GM12878 (cell line): ENCODE data around the gene SEMA3A. TPM values are rescaled to one million over a fixed set of nuclear protein-coding genes. Genes with fewer than 3 reads are reported as not detected.

Source experiments
- ATAC-seq: fragments of 200-7000 bp; cut with Tn5 transposase; 3 replicates; pipeline ENCODE4 v1.9.1; 2020; ENCODE audit warnings: mild to moderate bottlenecking, moderate library complexity
- BruUV-seq: library from RNA; stranded (reverse); fragments of 400-500 nt; replicated peaks from 2 replicates; lab custom pipeline; 2021; lab: Mats Ljungman, UMichigan
- CTCF ChIA-PET: fragments of 300-600 bp; sonication (Branson Sonifier 250); formaldehyde crosslinking; extraction: SDS; loops from one replicate; lab custom pipeline; 2021; ENCODE audit warnings: inconsistent platforms; lab: Yijun Ruan, JAX
- POLR2A ChIA-PET: fragments of 350-600 bp; formaldehyde crosslinking; extraction: SDS; loops from one replicate; lab custom pipeline; 2021; ENCODE audit warnings: inconsistent platforms; lab: Charles Lee
- RAD21 ChIA-PET: fragments of 300-600 bp; sonication (Branson Sonifier 250); formaldehyde crosslinking; loops from one replicate; lab custom pipeline; 2023; ENCODE audit warnings: antibody characterized with exemption; ENCODE audit not compliant: unreplicated experiment; lab: Charles Lee
- SMC1A ChIA-PET: fragments of 300-600 bp; sonication (Branson Sonifier 250); formaldehyde crosslinking; loops from one replicate; lab custom pipeline; 2023; ENCODE audit not compliant: unreplicated experiment, uncharacterized antibody; lab: Charles Lee
- DNase-seq: peaks from one replicate; pipeline ENCODE4 v3.0.0-alpha.2; 2011; ENCODE audit warnings: low read depth, low spot score
- FAIRE-seq: peaks from 3 replicates; lab custom pipeline; 2011; peaks lifted over from hg19 to GRCh38; lab: Jason Lieb, UNC
- H2AFZ ChIP-seq: 2 replicates; pipeline ENCODE4 v1.6.0; 2011; ENCODE audit warnings: low read depth, low read length, control low read depth; ENCODE audit not compliant: control insufficient read depth
- H3K27ac ChIP-seq: 2 replicates; pipeline ENCODE4 v1.5.1; 2011; ENCODE audit warnings: control low read depth; ENCODE audit not compliant: control insufficient read depth, insufficient read depth
- H3K27me3 ChIP-seq, 2 experiments: replicated peaks in 1 of 2; 2 replicates each; pipeline versions ENCODE4 v1.6.0 to v1.6.1; 2011; ENCODE audit warnings: low read length in 1 of 2; ENCODE audit not compliant: control insufficient read depth in 2 of 2, insufficient read depth in 2 of 2
- H3K36me3 ChIP-seq, 2 experiments: 2 replicates each; pipeline ENCODE4 v1.5.1; 2011; ENCODE audit warnings: low read length in 1 of 2; ENCODE audit not compliant: control insufficient read depth in 2 of 2, insufficient read depth in 2 of 2
- H3K4me1 ChIP-seq: 2 replicates; pipeline ENCODE4 v1.6.1; 2011; ENCODE audit warnings: mild to moderate bottlenecking, low read length, moderate library complexity, mixed read lengths; ENCODE audit not compliant: control insufficient read depth, insufficient read depth
- H3K4me2 ChIP-seq: 2 replicates; pipeline ENCODE4 v1.6.0; 2011; ENCODE audit warnings: control low read depth; ENCODE audit not compliant: control insufficient read depth, insufficient read depth
- H3K4me3 ChIP-seq: fragments of 200-600 bp; sonication (generic); 2 replicates; pipeline ENCODE4 v1.5.1; 2016
- H3K79me2 ChIP-seq: 2 replicates; pipeline ENCODE4 v1.6.0; 2011; ENCODE audit warnings: low read length; ENCODE audit not compliant: control insufficient read depth, insufficient read depth
- H3K9ac ChIP-seq: 2 replicates; pipeline ENCODE4 v1.8.0; 2011; ENCODE audit warnings: low read length, control low read depth, mixed read lengths; ENCODE audit not compliant: control insufficient read depth, insufficient read depth
- H3K9me3 ChIP-seq: replicated peaks from 3 replicates; pipeline ENCODE4 v1.5.1; 2011; ENCODE audit warnings: mild to moderate bottlenecking, low read length; ENCODE audit not compliant: control insufficient read depth, insufficient read depth
- H4K20me1 ChIP-seq: 2 replicates; pipeline ENCODE4 v1.6.0; 2011; ENCODE audit not compliant: control insufficient read depth, insufficient read depth
- BHLHE40 ChIP-seq, 2 experiments: fragments of 450-650 bp in 1 of 2; IDR thresholded peaks; 2 replicates each; pipeline ENCODE4 v1.6.1; 2011 to 2017; ENCODE audit warnings: low read depth in 2 of 2, borderline replicate concordance in 1 of 2, improper control_type of control experiment in 1 of 2, low read length in 1 of 2, mild to moderate bottlenecking in 1 of 2
- CHD4 ChIP-seq: fragments of 200-600 bp; sonication (generic); IDR thresholded peaks from 2 replicates; pipeline ENCODE4 v1.6.1; 2016; ENCODE audit warnings: mild to moderate bottlenecking
- FOS ChIP-seq: IDR thresholded peaks from 3 replicates; pipeline ENCODE4 v1.6.1; 2011; ENCODE audit warnings: borderline replicate concordance; ENCODE audit not compliant: insufficient read length; ENCODE audit errors: extremely low read depth
- IRF4 ChIP-seq: IDR thresholded peaks from 2 replicates; pipeline ENCODE4 v1.6.1; 2011; ENCODE audit warnings: low read depth, low read length
- KAT2A ChIP-seq: conservative IDR thresholded peaks from 2 replicates; pipeline ENCODE4 v1.6.1; 2011; ENCODE audit warnings: low read depth, low read length; ENCODE audit not compliant: control insufficient read depth
- MXI1 ChIP-seq: fragments of 150-350 bp; IDR thresholded peaks from 2 replicates; pipeline ENCODE4 v1.6.1; 2011; ENCODE audit warnings: low read depth, mild to moderate bottlenecking, inconsistent platforms, low read length, improper control_type of control experiment
- NBN ChIP-seq: fragments of 450-650 bp; IDR thresholded peaks from 2 replicates; pipeline ENCODE4 v1.6.1; 2016
- PML ChIP-seq: IDR thresholded peaks from 2 replicates; pipeline ENCODE4 v1.6.1; 2012; ENCODE audit warnings: low read length, inconsistent platforms
- RBBP5 ChIP-seq: fragments of 200-600 bp; sonication (generic); conservative IDR thresholded peaks from 2 replicates; pipeline ENCODE4 v1.6.1; 2016
- SIX5 ChIP-seq: IDR thresholded peaks from 2 replicates; pipeline ENCODE4 v1.6.1; 2011; ENCODE audit warnings: mild to moderate bottlenecking, low read depth, low read length, moderate library complexity; ENCODE audit not compliant: severe bottlenecking
- SUPT20H ChIP-seq: IDR thresholded peaks from 2 replicates; pipeline ENCODE4 v1.6.1; 2011; ENCODE audit warnings: low read depth, mild to moderate bottlenecking, low read length, moderate library complexity, borderline replicate concordance; ENCODE audit not compliant: control insufficient read depth
- YY1 ChIP-seq: IDR thresholded peaks from 2 replicates; pipeline ENCODE4 v1.6.1; 2011; ENCODE audit warnings: low read depth, mild to moderate bottlenecking, low read length
- ZNF217 ChIP-seq: fragments of 450-650 bp; IDR thresholded peaks from 2 replicates; pipeline ENCODE4 v1.6.1; 2017; ENCODE audit warnings: antibody characterized with exemption, mild to moderate bottlenecking
- WGBS: methylation state at CpG from one replicate; pipeline ENCODE4 v1.1.6; 2016; ENCODE audit warnings: low lambda C conversion rate; ENCODE audit not compliant: insufficient replicate concordance, insufficient coverage; ENCODE audit errors: missing lambda C conversion rate; 5-methylcytosine and 5-hydroxymethylcytosine counted together
- in situ Hi-C: fragments of 300-500 bp; cut with MboI; formaldehyde crosslinking; loops from 9 replicates; pipeline ENCODE4 v1.14.3; 2018; ENCODE audit warnings: mixed read lengths
- intact Hi-C: fragments of 100-400 bp; cut with micrococcal nuclease; formaldehyde crosslinking; loops from one replicate; pipeline ENCODE4 v1.14.2; 2022; ENCODE audit not compliant: unreplicated experiment
- polyA plus RNA-seq, 11 experiments: library from polyadenylated mRNA; depleted of rRNA in 4 of 11; unstranded in 6 of 11; stranded (reverse) in 5 of 11; fragments of >200 nt; fragmentation: Nextera tagmentation in 4 of 11; fragmentation: Illumina TruSeq in 1 of 11; extraction: Ambion mirVana in 4 of 11; extraction: Trizol in 1 of 11; gene quantifications; 1 replicate in 1 of 11; 2 replicates in 10 of 11; pipeline versions ENCODE4 v1.2.1 to v1.2.3, GENCODE V29; 2011 to 2016; ENCODE audit warnings: inconsistent platforms in 2 of 11, missing spikeins in 2 of 11, low read depth in 1 of 11
- total RNA-seq, 4 experiments: library from RNA; depleted of rRNA in 3 of 4; stranded (reverse); fragments of >200 nt in 3 of 4; fragmentation: Illumina TruSeq in 1 of 4; extraction: Trizol in 1 of 4; gene quantifications; 2 replicates each; pipeline versions ENCODE4 v1.2.1 to v1.2.3, GENCODE V29; 2013 to 2021
- TF ChIP-seq, protein P1 (sequence below): IDR thresholded peaks from 2 replicates; pipeline ENCODE4 v1.6.1; 2012; ENCODE audit warnings: mild to moderate bottlenecking, low read depth, low read length
- TF ChIP-seq, protein P2 (sequence below): fragments of 450-650 bp; IDR thresholded peaks from 2 replicates; pipeline ENCODE4 v1.6.1; 2016; ENCODE audit warnings: mild to moderate bottlenecking
- TF ChIP-seq, protein P3 (sequence below): fragments of 450-650 bp; IDR thresholded peaks from 2 replicates; pipeline ENCODE4 v1.6.1; 2016; ENCODE audit warnings: mild to moderate bottlenecking

SEMA3A gene
- total and polyA plus RNA-seq, 10 of the 15 experiments (the other 5 are each of a cell fraction or from before 2014, with no cell fraction given) = 0.01 to 3.3 (median 0.24) TPM

DNA sequence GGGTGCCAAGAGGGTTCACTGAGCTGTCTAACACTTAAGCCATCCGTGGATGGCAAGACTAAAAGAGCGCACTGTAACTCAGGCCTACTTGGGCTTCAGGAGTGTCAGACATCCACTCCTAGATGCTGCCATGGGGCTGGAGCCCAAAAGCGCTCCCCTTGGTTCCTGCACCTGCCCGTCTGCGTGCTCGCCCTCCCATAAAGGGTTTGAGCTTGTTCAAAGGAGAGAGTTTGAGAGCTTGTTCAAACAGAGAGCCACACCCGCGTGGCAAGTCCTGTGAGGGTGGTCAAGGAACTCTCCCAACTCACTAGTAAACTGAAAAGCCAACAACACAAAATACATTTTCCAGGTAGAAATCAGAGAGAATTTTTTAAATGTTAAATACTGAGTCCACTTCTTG lies 256.7 kb downstream of the SEMA3A start (continued):
- TF ChIP-seq BHLHE40 (IDR thresholded peaks at IDR 0.05; ENCODE audit: borderline replicate concordance in 1 of 2, low read depth in 2 of 2, low read length in 1 of 2) (no peak), PML (no peak), FOS (no peak)
- TF ChIP-seq, all 136 proteins: peak for 0

DNA sequence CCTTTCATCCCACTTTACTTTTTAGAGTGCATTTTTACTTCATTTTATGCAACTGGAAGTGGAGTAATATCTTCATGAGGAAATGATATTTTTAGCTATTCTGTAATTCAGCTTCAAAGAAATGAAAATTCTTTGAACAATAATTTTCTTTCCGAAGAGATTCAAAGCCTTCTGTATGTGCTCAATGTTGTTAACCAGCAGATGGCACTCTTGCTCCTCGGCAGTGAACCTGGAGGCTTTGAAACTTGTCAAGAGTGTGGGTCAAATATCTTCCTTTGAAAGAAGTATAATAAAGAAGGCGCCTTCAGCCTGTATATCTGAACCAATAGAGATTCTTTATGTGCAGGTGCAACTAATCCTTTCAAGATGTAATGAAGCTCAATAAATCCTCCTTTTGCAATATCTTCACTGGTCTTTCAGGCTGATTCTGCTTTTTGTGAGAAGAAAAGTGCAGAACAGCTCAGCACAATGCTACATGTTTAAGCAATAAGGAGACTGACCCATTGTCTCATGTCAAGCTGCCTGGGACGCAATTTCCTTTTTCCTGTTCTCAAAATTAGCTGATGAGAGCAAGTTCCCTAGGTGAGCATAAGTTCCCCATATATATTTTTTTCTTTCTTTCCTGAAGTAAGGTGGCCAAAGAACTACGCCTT lies 258.4 kb downstream of the SEMA3A start:
- ChIA-PET CTCF (interaction anchor here (0.6 to 11.9 kb wide), 51 partner anchors 9 to 1101 kb away, joined by 3 to 186 read pairs (median 4); no protein-coding TSS in a partner anchor), POLR2A (no interaction called here), RAD21 (interaction anchor here (0.6 to 10.0 kb wide), 11 partner anchors 9 to 1094 kb away, joined by 3 to 79 read pairs (median 3); no protein-coding TSS in a partner anchor), SMC1A (interaction anchor here (0.6 to 9.3 kb wide), 26 partner anchors 9 to 1930 kb away, joined by 3 to 116 read pairs (median 4); no protein-coding TSS in a partner anchor)
- no peak overlapping the region for H2AFZ ChIP-seq
- no peak overlapping the region for H3K9ac ChIP-seq
- H3K9me3 ChIP-seq = no peaks in the 10 kb centered on the region
- in situ Hi-C loops (no loop called here), intact Hi-C loops (loop anchor here (1.0 to 5.0 kb wide), 3 partner anchors 41 to 1087 kb away; no protein-coding TSS in a partner anchor)
- DNase-seq (no peak), FAIRE-seq (peak; percentile 89), ATAC-seq (peak; percentile 92)
- H3K4me3 ChIP-seq = no peak overlapping the region
- H4K20me1 ChIP-seq = no peaks in the 10 kb centered on the region
- H3K27ac ChIP-seq = no peak overlapping the region
- WGBS = 22% methylated on average over 5 of the region's 5 CpGs
- no peaks in the 10 kb centered on the region for H3K4me1 ChIP-seq
- H3K79me2 ChIP-seq = no peaks in the 10 kb centered on the region
- BruUV-seq = no TSS peak
- H3K4me2 ChIP-seq = no peak overlapping the region
- H3K36me3 ChIP-seq = no peaks in the 10 kb centered on the region
- no peaks in the 10 kb centered on the region; a peak in 1 of 4 replicates for H3K27me3 ChIP-seq
- TF ChIP-seq SUPT20H = no peak
- no peak for TF ChIP-seq ZNF217
- no peak for TF ChIP-seq RBBP5
- no peak for TF ChIP-seq IRF4
- TF ChIP-seq, protein P1, sequence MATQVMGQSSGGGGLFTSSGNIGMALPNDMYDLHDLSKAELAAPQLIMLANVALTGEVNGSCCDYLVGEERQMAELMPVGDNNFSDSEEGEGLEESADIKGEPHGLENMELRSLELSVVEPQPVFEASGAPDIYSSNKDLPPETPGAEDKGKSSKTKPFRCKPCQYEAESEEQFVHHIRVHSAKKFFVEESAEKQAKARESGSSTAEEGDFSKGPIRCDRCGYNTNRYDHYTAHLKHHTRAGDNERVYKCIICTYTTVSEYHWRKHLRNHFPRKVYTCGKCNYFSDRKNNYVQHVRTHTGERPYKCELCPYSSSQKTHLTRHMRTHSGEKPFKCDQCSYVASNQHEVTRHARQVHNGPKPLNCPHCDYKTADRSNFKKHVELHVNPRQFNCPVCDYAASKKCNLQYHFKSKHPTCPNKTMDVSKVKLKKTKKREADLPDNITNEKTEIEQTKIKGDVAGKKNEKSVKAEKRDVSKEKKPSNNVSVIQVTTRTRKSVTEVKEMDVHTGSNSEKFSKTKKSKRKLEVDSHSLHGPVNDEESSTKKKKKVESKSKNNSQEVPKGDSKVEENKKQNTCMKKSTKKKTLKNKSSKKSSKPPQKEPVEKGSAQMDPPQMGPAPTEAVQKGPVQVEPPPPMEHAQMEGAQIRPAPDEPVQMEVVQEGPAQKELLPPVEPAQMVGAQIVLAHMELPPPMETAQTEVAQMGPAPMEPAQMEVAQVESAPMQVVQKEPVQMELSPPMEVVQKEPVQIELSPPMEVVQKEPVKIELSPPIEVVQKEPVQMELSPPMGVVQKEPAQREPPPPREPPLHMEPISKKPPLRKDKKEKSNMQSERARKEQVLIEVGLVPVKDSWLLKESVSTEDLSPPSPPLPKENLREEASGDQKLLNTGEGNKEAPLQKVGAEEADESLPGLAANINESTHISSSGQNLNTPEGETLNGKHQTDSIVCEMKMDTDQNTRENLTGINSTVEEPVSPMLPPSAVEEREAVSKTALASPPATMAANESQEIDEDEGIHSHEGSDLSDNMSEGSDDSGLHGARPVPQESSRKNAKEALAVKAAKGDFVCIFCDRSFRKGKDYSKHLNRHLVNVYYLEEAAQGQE = no peak
- TF ChIP-seq, protein P2, sequence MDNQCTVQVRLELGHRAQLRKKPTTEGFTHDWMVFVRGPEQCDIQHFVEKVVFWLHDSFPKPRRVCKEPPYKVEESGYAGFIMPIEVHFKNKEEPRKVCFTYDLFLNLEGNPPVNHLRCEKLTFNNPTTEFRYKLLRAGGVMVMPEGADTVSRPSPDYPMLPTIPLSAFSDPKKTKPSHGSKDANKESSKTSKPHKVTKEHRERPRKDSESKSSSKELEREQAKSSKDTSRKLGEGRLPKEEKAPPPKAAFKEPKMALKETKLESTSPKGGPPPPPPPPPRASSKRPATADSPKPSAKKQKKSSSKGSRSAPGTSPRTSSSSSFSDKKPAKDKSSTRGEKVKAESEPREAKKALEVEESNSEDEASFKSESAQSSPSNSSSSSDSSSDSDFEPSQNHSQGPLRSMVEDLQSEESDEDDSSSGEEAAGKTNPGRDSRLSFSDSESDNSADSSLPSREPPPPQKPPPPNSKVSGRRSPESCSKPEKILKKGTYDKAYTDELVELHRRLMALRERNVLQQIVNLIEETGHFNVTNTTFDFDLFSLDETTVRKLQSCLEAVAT = no peak
- TF ChIP-seq KAT2A = no peak
- 0 out of 2 replicates have a peak, but pooled peaks have one; percentile 16 for TF ChIP-seq YY1
- TF ChIP-seq CHD4 = no peak
- no peak for TF ChIP-seq NBN
- TF ChIP-seq, protein P3, sequence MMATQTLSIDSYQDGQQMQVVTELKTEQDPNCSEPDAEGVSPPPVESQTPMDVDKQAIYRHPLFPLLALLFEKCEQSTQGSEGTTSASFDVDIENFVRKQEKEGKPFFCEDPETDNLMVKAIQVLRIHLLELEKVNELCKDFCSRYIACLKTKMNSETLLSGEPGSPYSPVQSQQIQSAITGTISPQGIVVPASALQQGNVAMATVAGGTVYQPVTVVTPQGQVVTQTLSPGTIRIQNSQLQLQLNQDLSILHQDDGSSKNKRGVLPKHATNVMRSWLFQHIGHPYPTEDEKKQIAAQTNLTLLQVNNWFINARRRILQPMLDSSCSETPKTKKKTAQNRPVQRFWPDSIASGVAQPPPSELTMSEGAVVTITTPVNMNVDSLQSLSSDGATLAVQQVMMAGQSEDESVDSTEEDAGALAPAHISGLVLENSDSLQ = no peak
- no peak for TF ChIP-seq MXI1
- TF ChIP-seq SIX5 = no peak
